ENCODE results near the gene CCDC85A. TPM values are rescaled to one million over a fixed set of nuclear protein-coding genes. Genes with fewer than 3 reads are reported as not detected.

Gene CCDC85A
- total RNA-seq, 1 experiment from 2014 or later: 0.10 TPM

DNA sequence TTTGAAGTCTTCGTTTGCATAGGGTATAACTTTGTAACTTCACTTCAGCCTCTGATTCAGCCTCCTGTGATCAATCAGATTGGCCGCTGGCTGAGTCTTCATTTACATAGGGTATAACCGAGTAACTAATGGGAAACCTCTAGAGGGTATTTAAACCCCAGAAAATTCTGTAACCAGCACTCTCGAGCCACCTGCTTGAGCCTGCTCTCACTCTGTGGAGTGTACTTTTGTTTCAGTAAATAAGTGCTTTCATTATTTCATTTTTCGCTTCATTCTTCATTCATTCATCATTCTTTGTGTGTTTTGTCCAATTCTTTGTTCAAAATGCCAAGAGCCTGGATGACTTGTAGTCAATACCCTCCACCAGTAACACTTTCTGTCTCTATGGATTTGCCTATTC lies 56.4 kb downstream of the CCDC85A start:
- Histone ChIP-seq H3K79me2 (ENCODE audit: insufficient read depth, low read length) (no peaks in the 10 kb centered on the region), H3K9me3 (ENCODE audit: control insufficient read depth in 1 of 2, insufficient read depth in 1 of 2, low read depth in 1 of 2, low read length in 2 of 2) (no peaks in the 10 kb centered on the region), H3K4me1 (ENCODE audit: control insufficient read depth in 1 of 2, insufficient read depth in 2 of 2, low read length in 2 of 2) (no peaks in the 10 kb centered on the region), H3K9me2 (ENCODE audit: insufficient read depth) (no peaks in the 10 kb centered on the region), H3K27me3 (ENCODE audit: insufficient read depth, low read length) (no peaks in the 10 kb centered on the region), H3K27ac (ENCODE audit: low read depth, low read length) (no peak overlapping the region), H2AFZ (ENCODE audit: low read depth, low read length, poor library complexity, severe bottlenecking) (no peak overlapping the region), H3K36me3 (ENCODE audit: control insufficient read depth in 1 of 2, insufficient read depth in 2 of 2, low read length in 2 of 2) (no peaks in the 10 kb centered on the region), H3K9ac (ENCODE audit: low read length) (no peak overlapping the region), H3K4me3 (replicated peaks in 1 of 2; ENCODE audit: low read depth in 1 of 2, low read length in 2 of 2) (no peak overlapping the region), H4K20me1 (ENCODE audit: insufficient read depth) (no peaks in the 10 kb centered on the region), H3K4me2 (ENCODE audit: low read length) (no peak overlapping the region)
- ATAC-seq (no peak), DNase-seq (ENCODE audit: low read depth, low spot score) (no peak)
- BruUV-seq (replicated peaks): no TSS peak
- intact Hi-C loops (cut with micrococcal nuclease): no loop called here
- CTCF ChIA-PET: no interaction called here
- RAD21 ChIA-PET (ENCODE audit: low non-redundant PET in 1 of 2, low total read pairs in 2 of 2, uncharacterized antibody in 2 of 2, unreplicated experiment in 2 of 2): no interaction called here
- POLR2A ChIA-PET: no interaction called here
- TF ChIP-seq SIN3A (IDR thresholded peaks at IDR 0.05; ENCODE audit: low read depth) (no peak), TCF7L2 (IDR thresholded peaks at IDR 0.05; ENCODE audit: borderline replicate concordance, extremely low read depth, insufficient read depth, insufficient read length) (no peak), YY1 (IDR thresholded peaks at IDR 0.05; ENCODE audit: extremely low read depth, insufficient replicate concordance, low read depth, low read length) (no peak), SP1 (IDR thresholded peaks at IDR 0.05; ENCODE audit: low read depth) (no peak)
- TF ChIP-seq, protein P1, sequence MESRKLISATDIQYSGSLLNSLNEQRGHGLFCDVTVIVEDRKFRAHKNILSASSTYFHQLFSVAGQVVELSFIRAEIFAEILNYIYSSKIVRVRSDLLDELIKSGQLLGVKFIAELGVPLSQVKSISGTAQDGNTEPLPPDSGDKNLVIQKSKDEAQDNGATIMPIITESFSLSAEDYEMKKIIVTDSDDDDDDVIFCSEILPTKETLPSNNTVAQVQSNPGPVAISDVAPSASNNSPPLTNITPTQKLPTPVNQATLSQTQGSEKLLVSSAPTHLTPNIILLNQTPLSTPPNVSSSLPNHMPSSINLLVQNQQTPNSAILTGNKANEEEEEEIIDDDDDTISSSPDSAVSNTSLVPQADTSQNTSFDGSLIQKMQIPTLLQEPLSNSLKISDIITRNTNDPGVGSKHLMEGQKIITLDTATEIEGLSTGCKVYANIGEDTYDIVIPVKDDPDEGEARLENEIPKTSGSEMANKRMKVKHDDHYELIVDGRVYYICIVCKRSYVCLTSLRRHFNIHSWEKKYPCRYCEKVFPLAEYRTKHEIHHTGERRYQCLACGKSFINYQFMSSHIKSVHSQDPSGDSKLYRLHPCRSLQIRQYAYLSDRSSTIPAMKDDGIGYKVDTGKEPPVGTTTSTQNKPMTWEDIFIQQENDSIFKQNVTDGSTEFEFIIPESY (IDR thresholded peaks at IDR 0.05; ENCODE audit: extremely low read depth, insufficient replicate concordance, low read length): no peak

DNA sequence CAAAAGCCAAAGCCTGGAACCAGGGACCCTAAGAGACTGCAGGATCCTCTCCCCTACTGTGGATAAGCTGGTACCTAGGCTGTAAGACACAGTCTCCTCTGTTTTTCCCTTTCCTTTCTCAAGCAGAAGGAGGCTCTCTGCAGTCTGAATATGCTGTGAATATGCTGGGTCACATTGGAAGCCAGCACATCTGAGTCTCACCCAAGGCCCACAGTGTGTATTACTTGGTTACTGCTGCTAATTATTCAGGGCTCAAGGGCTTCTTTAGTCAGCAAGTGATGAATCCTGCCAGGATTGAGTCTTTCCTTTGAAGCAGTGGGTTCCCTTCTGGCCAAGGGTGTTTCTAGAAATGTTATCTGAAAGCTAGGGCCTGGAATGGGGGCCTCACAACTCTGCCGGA lies 60.7 kb downstream of the CCDC85A start:
- Histone ChIP-seq H3K27me3 (ENCODE audit: insufficient read depth, low read length) (no peaks in the 10 kb centered on the region), H2AFZ (ENCODE audit: low read depth, low read length, poor library complexity, severe bottlenecking) (no peak overlapping the region), H3K4me3 (replicated peaks in 1 of 2; ENCODE audit: low read depth in 1 of 2, low read length in 2 of 2) (no peak overlapping the region), H3K9me2 (ENCODE audit: insufficient read depth) (no peaks in the 10 kb centered on the region), H3K36me3 (ENCODE audit: control insufficient read depth in 1 of 2, insufficient read depth in 2 of 2, low read length in 2 of 2) (no peaks in the 10 kb centered on the region), H3K79me2 (ENCODE audit: insufficient read depth, low read length) (no peaks in the 10 kb centered on the region), H3K9me3 (ENCODE audit: control insufficient read depth in 1 of 2, insufficient read depth in 1 of 2, low read depth in 1 of 2, low read length in 2 of 2) (no peaks in the 10 kb centered on the region), H3K27ac (ENCODE audit: low read depth, low read length) (no peak overlapping the region), H3K4me2 (ENCODE audit: low read length) (no peak overlapping the region), H4K20me1 (ENCODE audit: insufficient read depth) (no peaks in the 10 kb centered on the region), H3K9ac (ENCODE audit: low read length) (no peak overlapping the region), H3K4me1 (ENCODE audit: control insufficient read depth in 1 of 2, insufficient read depth in 2 of 2, low read length in 2 of 2) (no peaks in the 10 kb centered on the region)
- POLR2A ChIA-PET: no interaction called here
- no peak for DNase-seq (ENCODE audit: low read depth, low spot score)
- no peak for ATAC-seq
- intact Hi-C loops (cut with micrococcal nuclease): no loop called here
- BruUV-seq (replicated peaks): no TSS peak
- RAD21 ChIA-PET (ENCODE audit: low non-redundant PET in 1 of 2, low total read pairs in 2 of 2, uncharacterized antibody in 2 of 2, unreplicated experiment in 2 of 2): no interaction called here
- CTCF ChIA-PET: no interaction called here
- TF ChIP-seq, protein P2, sequence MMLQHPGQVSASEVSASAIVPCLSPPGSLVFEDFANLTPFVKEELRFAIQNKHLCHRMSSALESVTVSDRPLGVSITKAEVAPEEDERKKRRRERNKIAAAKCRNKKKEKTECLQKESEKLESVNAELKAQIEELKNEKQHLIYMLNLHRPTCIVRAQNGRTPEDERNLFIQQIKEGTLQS (IDR thresholded peaks at IDR 0.05): no peak
- TF ChIP-seq EZH2 (IDR thresholded peaks at IDR 0.05) (no peak), POLR2AphosphoS5 (IDR thresholded peaks at IDR 0.05; ENCODE audit: low read depth, low read length) (no peak), CBX3 (IDR thresholded peaks at IDR 0.05; ENCODE audit: low read depth) (no peak), ZFX (IDR thresholded peaks at IDR 0.05) (no peak), TCF7L2 (IDR thresholded peaks at IDR 0.05; ENCODE audit: borderline replicate concordance, extremely low read depth, insufficient read depth, insufficient read length) (no peak), CEBPB (IDR thresholded peaks at IDR 0.05; ENCODE audit: low read depth) (no peak)
- TF ChIP-seq, protein P3, sequence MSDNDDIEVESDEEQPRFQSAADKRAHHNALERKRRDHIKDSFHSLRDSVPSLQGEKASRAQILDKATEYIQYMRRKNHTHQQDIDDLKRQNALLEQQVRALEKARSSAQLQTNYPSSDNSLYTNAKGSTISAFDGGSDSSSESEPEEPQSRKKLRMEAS (IDR thresholded peaks at IDR 0.05): no peak
- TF ChIP-seq, protein P4, sequence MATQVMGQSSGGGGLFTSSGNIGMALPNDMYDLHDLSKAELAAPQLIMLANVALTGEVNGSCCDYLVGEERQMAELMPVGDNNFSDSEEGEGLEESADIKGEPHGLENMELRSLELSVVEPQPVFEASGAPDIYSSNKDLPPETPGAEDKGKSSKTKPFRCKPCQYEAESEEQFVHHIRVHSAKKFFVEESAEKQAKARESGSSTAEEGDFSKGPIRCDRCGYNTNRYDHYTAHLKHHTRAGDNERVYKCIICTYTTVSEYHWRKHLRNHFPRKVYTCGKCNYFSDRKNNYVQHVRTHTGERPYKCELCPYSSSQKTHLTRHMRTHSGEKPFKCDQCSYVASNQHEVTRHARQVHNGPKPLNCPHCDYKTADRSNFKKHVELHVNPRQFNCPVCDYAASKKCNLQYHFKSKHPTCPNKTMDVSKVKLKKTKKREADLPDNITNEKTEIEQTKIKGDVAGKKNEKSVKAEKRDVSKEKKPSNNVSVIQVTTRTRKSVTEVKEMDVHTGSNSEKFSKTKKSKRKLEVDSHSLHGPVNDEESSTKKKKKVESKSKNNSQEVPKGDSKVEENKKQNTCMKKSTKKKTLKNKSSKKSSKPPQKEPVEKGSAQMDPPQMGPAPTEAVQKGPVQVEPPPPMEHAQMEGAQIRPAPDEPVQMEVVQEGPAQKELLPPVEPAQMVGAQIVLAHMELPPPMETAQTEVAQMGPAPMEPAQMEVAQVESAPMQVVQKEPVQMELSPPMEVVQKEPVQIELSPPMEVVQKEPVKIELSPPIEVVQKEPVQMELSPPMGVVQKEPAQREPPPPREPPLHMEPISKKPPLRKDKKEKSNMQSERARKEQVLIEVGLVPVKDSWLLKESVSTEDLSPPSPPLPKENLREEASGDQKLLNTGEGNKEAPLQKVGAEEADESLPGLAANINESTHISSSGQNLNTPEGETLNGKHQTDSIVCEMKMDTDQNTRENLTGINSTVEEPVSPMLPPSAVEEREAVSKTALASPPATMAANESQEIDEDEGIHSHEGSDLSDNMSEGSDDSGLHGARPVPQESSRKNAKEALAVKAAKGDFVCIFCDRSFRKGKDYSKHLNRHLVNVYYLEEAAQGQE (IDR thresholded peaks at IDR 0.05; ENCODE audit: low read depth): no peak

Measured in HCT116 (cell line).